SJCRH30 (cell line): ENCODE measurements around the gene NUMA1. TPM values are rescaled to one million over a fixed set of nuclear protein-coding genes. Genes with fewer than 3 reads are reported as not detected.
A peak's percentile ranks its signal among the peaks of the same experiment; 100 is the strongest.

Experiments
- DNase-seq, 2 experiments: peaks; one replicate each; pipeline ENCODE4 v3.0.0-alpha.2; 2015 to 2020
- H3K27ac ChIP-seq: fragments of 250-450 bp; sonication (Bioruptor Pico); 2 replicates; pipeline ENCODE4 v1.5.1; 2020; ENCODE audit warnings: mild to moderate bottlenecking, moderate library complexity
- H3K27me3 ChIP-seq: fragments of 250-450 bp; sonication (Bioruptor Pico); 2 replicates; pipeline ENCODE4 v1.5.1; 2020; ENCODE audit warnings: mild to moderate bottlenecking, moderate library complexity
- H3K36me3 ChIP-seq: fragments of 250-450 bp; sonication (Bioruptor Pico); 2 replicates; pipeline ENCODE4 v1.5.1; 2020; ENCODE audit warnings: mild to moderate bottlenecking, moderate library complexity
- H3K4me1 ChIP-seq: fragments of 250-450 bp; sonication (Bioruptor Pico); 2 replicates; pipeline ENCODE4 v1.5.1; 2020; ENCODE audit warnings: mild to moderate bottlenecking, moderate library complexity
- H3K4me3 ChIP-seq: fragments of 250-450 bp; sonication (Bioruptor Pico); 2 replicates; pipeline ENCODE4 v1.5.1; 2020; ENCODE audit warnings: mild to moderate bottlenecking, moderate library complexity
- H3K9me3 ChIP-seq: fragments of 250-450 bp; sonication (Bioruptor Pico); replicated peaks from 2 replicates; pipeline ENCODE4 v1.5.1; 2020; ENCODE audit warnings: mild to moderate bottlenecking, moderate library complexity
- total RNA-seq: library from RNA; depleted of rRNA; stranded (reverse); fragments of >200 nt; shearing (Covaris generic); gene quantifications from 2 replicates; pipeline ENCODE4 v1.2.3, GENCODE V29; 2014

Gene NUMA1
- total RNA-seq, 1 experiment from 2014 or later, result 162 TPM

GRCh38 chr11:72112143-72112977, 32.0 kb upstream of the NUMA1 start, which contains the start of gene ANAPC15:
ANAPC15 (minus strand) TSS chr11:72112695; CDS start chr11:72111276, 1,419 bp downstream.
- peak; percentile 98 to 99 for DNase-seq
- no peaks in the 10 kb centered on the region for H3K9me3 ChIP-seq
- H3K4me1 ChIP-seq, result peaks cover 5% of the 10 kb centered on the region
- H3K4me3 ChIP-seq, result peak within 1 kb of the TSS; percentile 75
- peak within 1 kb of the TSS; percentile 99 for H3K27ac ChIP-seq
- H3K36me3 ChIP-seq, result no peaks in the 10 kb centered on the region
- no peaks in the 10 kb centered on the region for H3K27me3 ChIP-seq

- no peaks in the 10 kb centered on the region for H3K36me3 ChIP-seq
- H3K4me3 ChIP-seq, result peak overlapping the region; percentile 75
- no peak for DNase-seq
- no peaks in the 10 kb centered on the region for H3K9me3 ChIP-seq
- H3K4me1 ChIP-seq, result peaks cover 5% of the 10 kb centered on the region
- H3K27me3 ChIP-seq, result no peaks in the 10 kb centered on the region
- peak overlapping the region; percentile 99 for H3K27ac ChIP-seq
Observed at GRCh38 chr11:72111300-72112142, 31.2 kb upstream of the NUMA1 start.

- Histone ChIP-seq H3K4me3 (no peak within 1 kb of the TSS), H3K36me3 (no peaks in the 10 kb centered on the region), H3K27me3 (no peaks in the 10 kb centered on the region), H3K4me1 (peaks cover 7% of the 10 kb centered on the region; the same call in 1 of the 2 replicates), H3K9me3 (no peaks in the 10 kb centered on the region), H3K27ac (no peak within 1 kb of the TSS)
- no peak for DNase-seq
Observed at GRCh38 chr11:72105888-72106287, 25.5 kb upstream of the NUMA1 start, which contains the start of gene TOMT. TOMT (plus strand) TSS chr11:72105924; CDS start chr11:72105952, 28 bp downstream.

GRCh38 chr11:72103754-72104167, 23.4 kb upstream of the NUMA1 start:
- peak overlapping the region; percentile 96 for H3K4me3 ChIP-seq
- no peaks in the 10 kb centered on the region for H3K9me3 ChIP-seq
- peaks cover 7% of the 10 kb centered on the region; the same call in 1 of the 2 replicates for H3K4me1 ChIP-seq
- no peak for DNase-seq
- no peaks in the 10 kb centered on the region for H3K36me3 ChIP-seq
- H3K27me3 ChIP-seq, result no peaks in the 10 kb centered on the region
- H3K27ac ChIP-seq, result peak overlapping the region; percentile 65

GRCh38 chr11:72102946-72103753, 22.8 kb upstream of the NUMA1 start, which contains the start of gene LAMTOR1:
LAMTOR1 (minus strand) TSS chr11:72103297; CDS start chr11:72103224, 73 bp downstream.
- H3K4me3 ChIP-seq, result peak within 1 kb of the TSS; percentile 96
- DNase-seq, result peak; percentile 99
- peaks cover 7% of the 10 kb centered on the region; the same call in 1 of the 2 replicates for H3K4me1 ChIP-seq
- H3K27me3 ChIP-seq, result no peaks in the 10 kb centered on the region
- H3K27ac ChIP-seq, result peak within 1 kb of the TSS; percentile 90
- no peaks in the 10 kb centered on the region for H3K9me3 ChIP-seq
- H3K36me3 ChIP-seq, result no peaks in the 10 kb centered on the region

- Histone ChIP-seq H3K4me1 (peaks cover 7% of the 10 kb centered on the region; the same call in 1 of the 2 replicates), H3K36me3 (0 out of 2 replicates have a peak, but pooled peaks cover 3% of the 10 kb centered on the region), H3K4me3 (peak overlapping the region; percentile 96), H3K9me3 (no peaks in the 10 kb centered on the region), H3K27ac (peak overlapping the region; percentile 90), H3K27me3 (no peaks in the 10 kb centered on the region)
- no peak for DNase-seq
Observed at GRCh38 chr11:72102631-72102945, 22.2 kb upstream of the NUMA1 start.

GRCh38 chr11:72102162-72102561, 21.8 kb upstream of the NUMA1 start:
- no peaks in the 10 kb centered on the region for H3K27me3 ChIP-seq
- H3K36me3 ChIP-seq, result peaks cover 4% of the 10 kb centered on the region; the same call in 1 of the 2 replicates
- peak overlapping the region; percentile 96 for H3K4me3 ChIP-seq
- no peaks in the 10 kb centered on the region for H3K9me3 ChIP-seq
- peaks cover 7% of the 10 kb centered on the region; the same call in 1 of the 2 replicates for H3K4me1 ChIP-seq
- no peak for DNase-seq
- peak overlapping the region; percentile 90 for H3K27ac ChIP-seq

GRCh38 chr11:72100462-72100861, 20.1 kb upstream of the NUMA1 start:
- Histone ChIP-seq H3K4me1 (peaks cover 7% of the 10 kb centered on the region; the same call in 1 of the 2 replicates), H3K4me3 (no peak overlapping the region), H3K27me3 (no peaks in the 10 kb centered on the region), H3K9me3 (no peaks in the 10 kb centered on the region), H3K36me3 (peaks cover 4% of the 10 kb centered on the region; the same call in 1 of the 2 replicates), H3K27ac (no peak overlapping the region)
- no peak for DNase-seq

- Histone ChIP-seq H3K4me1 (peaks cover 7% of the 10 kb centered on the region; the same call in 1 of the 2 replicates), H3K27me3 (no peaks in the 10 kb centered on the region), H3K27ac (no peak overlapping the region), H3K9me3 (no peaks in the 10 kb centered on the region), H3K4me3 (no peak overlapping the region), H3K36me3 (peaks cover 4% of the 10 kb centered on the region; the same call in 1 of the 2 replicates)
- DNase-seq, result no peak
Observed at GRCh38 chr11:72100009-72100408, 19.7 kb upstream of the NUMA1 start.

- H3K36me3 ChIP-seq, result peaks cover 4% of the 10 kb centered on the region; the same call in 1 of the 2 replicates
- no peaks in the 10 kb centered on the region for H3K27me3 ChIP-seq
- no peak for DNase-seq
- no peaks in the 10 kb centered on the region for H3K9me3 ChIP-seq
- H3K4me3 ChIP-seq, result no peak overlapping the region
- no peak overlapping the region for H3K27ac ChIP-seq
- peaks cover 3% of the 10 kb centered on the region; the same call in 1 of the 2 replicates for H3K4me1 ChIP-seq
Observed at GRCh38 chr11:72098741-72099140, 18.4 kb upstream of the NUMA1 start.

- Histone ChIP-seq H3K36me3 (no peaks in the 10 kb centered on the region), H3K9me3 (no peaks in the 10 kb centered on the region), H3K4me1 (peaks cover 3% of the 10 kb centered on the region; the same call in 1 of the 2 replicates), H3K27ac (no peak overlapping the region), H3K4me3 (no peak overlapping the region), H3K27me3 (no peaks in the 10 kb centered on the region)
- peak; percentile 40 to 66 for DNase-seq
Observed at GRCh38 chr11:72091292-72091691, 10.9 kb upstream of the NUMA1 start.

GRCh38 chr11:72088076-72088808, 7.9 kb upstream of the NUMA1 start:
- Histone ChIP-seq H3K9me3 (no peaks in the 10 kb centered on the region), H3K4me3 (no peak overlapping the region), H3K27ac (no peak overlapping the region), H3K4me1 (peaks cover 6% of the 10 kb centered on the region; the same call in 1 of the 2 replicates), H3K27me3 (no peaks in the 10 kb centered on the region), H3K36me3 (no peaks in the 10 kb centered on the region)
- no peak for DNase-seq

- Histone ChIP-seq H3K36me3 (no peaks in the 10 kb centered on the region), H3K4me3 (no peak overlapping the region), H3K4me1 (peaks cover 6% of the 10 kb centered on the region; the same call in 1 of the 2 replicates), H3K27me3 (no peaks in the 10 kb centered on the region), H3K9me3 (no peaks in the 10 kb centered on the region), H3K27ac (no peak overlapping the region)
- DNase-seq, result peak in 1 of 2 experiments; percentile 56
Observed at GRCh38 chr11:72085621-72086351, 5.4 kb upstream of the NUMA1 start.
